ENCODE data around the gene WDR27. TPM values are rescaled to one million over a fixed set of nuclear protein-coding genes. Genes with fewer than 3 reads are reported as not detected.
"Not testable (repeated sequence)": the region's sequence is repeated elsewhere in the genome, so short reads cannot be mapped to it uniquely, and the experiment has no call there.

Gene WDR27
- total RNA-seq, 1 donor, result 23.9 TPM

GRCh38 chr6:169470790-169471189 lies 231.0 kb downstream of the WDR27 start:
- Histone ChIP-seq H3K27ac (ENCODE audit: low read depth, low read length) (no peak overlapping the region), H4K20me1 (ENCODE audit: insufficient read depth, low read length) (no peaks in the 10 kb centered on the region), H3K36me3 (ENCODE audit: insufficient read depth, low read length) (no peaks in the 10 kb centered on the region), H3K4me2 (ENCODE audit: insufficient read depth, low read length) (no peak overlapping the region), H3K4me1 (ENCODE audit: insufficient read depth, low read length) (no peaks in the 10 kb centered on the region), H3K79me2 (ENCODE audit: insufficient read depth, low read length) (no peaks in the 10 kb centered on the region), H2AFZ (ENCODE audit: low read length) (no peak overlapping the region), H3K27me3 (ENCODE audit: insufficient read depth, low read length) (no peaks in the 10 kb centered on the region), H3K4me3 (ENCODE audit: insufficient read depth, low read length) (no peak overlapping the region), H3K9me3 (ENCODE audit: low read depth, low read length) (no peaks in the 10 kb centered on the region)
- no peak for TF ChIP-seq CTCF (IDR thresholded peaks at IDR 0.05; ENCODE audit: extremely low read depth, low read depth, low read length)
- no peak for DNase-seq (ENCODE audit: insufficient read length, low spot score, missing footprints)

- no peak overlapping the region for H2AFZ ChIP-seq (ENCODE audit: low read length)
- H3K79me2 ChIP-seq (ENCODE audit: insufficient read depth, low read length), result no peaks in the 10 kb centered on the region
- peak; percentile 32 for DNase-seq (ENCODE audit: insufficient read length, low spot score, missing footprints)
- no peaks in the 10 kb centered on the region for H4K20me1 ChIP-seq (ENCODE audit: insufficient read depth, low read length)
- no peaks in the 10 kb centered on the region for H3K36me3 ChIP-seq (ENCODE audit: insufficient read depth, low read length)
- no peak overlapping the region for H3K27ac ChIP-seq (ENCODE audit: low read depth, low read length)
- no peaks in the 10 kb centered on the region for H3K27me3 ChIP-seq (ENCODE audit: insufficient read depth, low read length)
- H3K9me3 ChIP-seq (ENCODE audit: low read depth, low read length), result no peaks in the 10 kb centered on the region
- H3K4me1 ChIP-seq (ENCODE audit: insufficient read depth, low read length), result no peaks in the 10 kb centered on the region
- H3K4me2 ChIP-seq (ENCODE audit: insufficient read depth, low read length), result no peak overlapping the region
- no peak for TF ChIP-seq CTCF (IDR thresholded peaks at IDR 0.05; ENCODE audit: extremely low read depth, low read depth, low read length)
- H3K4me3 ChIP-seq (ENCODE audit: insufficient read depth, low read length), result no peak overlapping the region
These were observed 232.8 kb downstream of the WDR27 start for GRCh38 chr6:169469028-169469427.

- not testable (repeated sequence) for H3K27ac ChIP-seq (ENCODE audit: low read depth, low read length); H3K27me3 ChIP-seq (ENCODE audit: insufficient read depth, low read length); H3K79me2 ChIP-seq (ENCODE audit: insufficient read depth, low read length); DNase-seq (ENCODE audit: insufficient read length, low spot score, missing footprints); H2AFZ ChIP-seq (ENCODE audit: low read length); H3K9me3 ChIP-seq (ENCODE audit: low read depth, low read length); H3K4me3 ChIP-seq (ENCODE audit: insufficient read depth, low read length); H3K36me3 ChIP-seq (ENCODE audit: insufficient read depth, low read length); H4K20me1 ChIP-seq (ENCODE audit: insufficient read depth, low read length); H3K4me1 ChIP-seq (ENCODE audit: insufficient read depth, low read length); H3K4me2 ChIP-seq (ENCODE audit: insufficient read depth, low read length)
These were observed 234.1 kb downstream of the WDR27 start for GRCh38 chr6:169467755-169468154.

- not testable (repeated sequence) for H3K9me3 ChIP-seq (ENCODE audit: low read depth, low read length); H3K4me1 ChIP-seq (ENCODE audit: insufficient read depth, low read length); H3K36me3 ChIP-seq (ENCODE audit: insufficient read depth, low read length); H3K27ac ChIP-seq (ENCODE audit: low read depth, low read length); H3K4me2 ChIP-seq (ENCODE audit: insufficient read depth, low read length); H4K20me1 ChIP-seq (ENCODE audit: insufficient read depth, low read length); H3K79me2 ChIP-seq (ENCODE audit: insufficient read depth, low read length); DNase-seq (ENCODE audit: insufficient read length, low spot score, missing footprints); H3K27me3 ChIP-seq (ENCODE audit: insufficient read depth, low read length); H3K4me3 ChIP-seq (ENCODE audit: insufficient read depth, low read length); H2AFZ ChIP-seq (ENCODE audit: low read length)
These were observed 235.6 kb downstream of the WDR27 start for GRCh38 chr6:169466256-169466655.

- Histone ChIP-seq H3K4me1 (ENCODE audit: insufficient read depth, low read length) (peaks cover 14% of the 10 kb centered on the region), H3K27me3 (ENCODE audit: insufficient read depth, low read length) (no peaks in the 10 kb centered on the region), H3K79me2 (ENCODE audit: insufficient read depth, low read length) (no peaks in the 10 kb centered on the region), H3K27ac (ENCODE audit: low read depth, low read length) (no peak overlapping the region), H3K9me3 (ENCODE audit: low read depth, low read length) (no peaks in the 10 kb centered on the region), H3K36me3 (ENCODE audit: insufficient read depth, low read length) (no peaks in the 10 kb centered on the region), H4K20me1 (ENCODE audit: insufficient read depth, low read length) (no peaks in the 10 kb centered on the region), H3K4me3 (ENCODE audit: insufficient read depth, low read length) (no peak overlapping the region), H3K4me2 (ENCODE audit: insufficient read depth, low read length) (no peak overlapping the region), H2AFZ (ENCODE audit: low read length) (no peak overlapping the region)
- DNase-seq (ENCODE audit: insufficient read length, low spot score, missing footprints), result no peak
- TF ChIP-seq CTCF (IDR thresholded peaks at IDR 0.05; ENCODE audit: extremely low read depth, low read depth, low read length), result no peak
These were observed 244.1 kb downstream of the WDR27 start for GRCh38 chr6:169457762-169458161.

Measured in osteoblast (primary cell).